Fibroblast of skin of left quadriceps (primary cell): ENCODE data around the gene MMUT.
"Not testable (repeated sequence)": the region's sequence is repeated elsewhere in the genome, so short reads cannot be mapped to it uniquely, and the experiment has no call there.

Experiments used
- DNase-seq, 2 experiments: peaks; one replicate each; pipeline ENCODE4 v3.0.0-alpha.2; 2013; ENCODE audit warnings: low read depth in 2 of 2

Gene MMUT

DNA sequence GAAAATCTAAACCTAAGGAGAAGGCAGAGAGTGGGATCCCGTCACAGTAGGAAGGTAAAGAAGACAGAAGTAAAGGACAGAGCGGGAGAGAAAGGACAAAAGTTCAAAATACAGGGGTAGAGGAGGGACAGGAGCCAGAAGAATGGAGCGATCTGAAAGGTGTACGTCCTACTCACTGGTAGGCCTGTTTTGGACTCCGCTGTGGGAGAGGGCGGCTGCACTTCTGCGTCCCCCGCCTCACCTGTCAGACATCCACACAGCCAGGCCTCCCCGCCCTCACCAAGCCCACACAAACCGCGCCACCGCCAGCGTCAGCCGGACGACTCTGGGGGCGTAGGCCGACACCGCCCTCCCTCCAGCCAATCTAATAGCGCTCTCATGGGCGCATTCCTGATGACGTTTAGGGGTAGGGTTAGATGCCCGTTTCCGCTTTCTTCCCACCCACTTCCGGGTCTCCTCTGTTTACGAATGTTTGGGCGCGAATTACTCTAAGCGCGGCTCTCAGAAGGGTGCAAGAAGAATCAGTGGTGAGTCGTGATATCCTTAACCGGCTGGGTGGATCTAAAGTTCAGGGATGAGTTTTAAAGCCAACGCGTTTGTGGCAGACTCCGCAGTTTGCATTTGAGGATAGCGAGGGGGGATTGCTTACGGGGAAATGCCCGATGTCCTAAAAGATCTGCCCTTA, at the start of gene MMUT, which contains the start of gene CENPQ:
MMUT (minus strand) TSS at position 327 of the 685 bp plus-strand sequence. CDS start 3,787 bp downstream, outside the sequence.
CENPQ (plus strand) TSS at position 444 of the 685 bp plus-strand sequence. CDS start 6,807 bp downstream, outside the sequence.
- peak; percentile 78 to 83 for DNase-seq

- DNase-seq = no peak
Observed at GRCh38 chr6:49509342-49509741, 46.3 kb upstream of the MMUT start.

DNA sequence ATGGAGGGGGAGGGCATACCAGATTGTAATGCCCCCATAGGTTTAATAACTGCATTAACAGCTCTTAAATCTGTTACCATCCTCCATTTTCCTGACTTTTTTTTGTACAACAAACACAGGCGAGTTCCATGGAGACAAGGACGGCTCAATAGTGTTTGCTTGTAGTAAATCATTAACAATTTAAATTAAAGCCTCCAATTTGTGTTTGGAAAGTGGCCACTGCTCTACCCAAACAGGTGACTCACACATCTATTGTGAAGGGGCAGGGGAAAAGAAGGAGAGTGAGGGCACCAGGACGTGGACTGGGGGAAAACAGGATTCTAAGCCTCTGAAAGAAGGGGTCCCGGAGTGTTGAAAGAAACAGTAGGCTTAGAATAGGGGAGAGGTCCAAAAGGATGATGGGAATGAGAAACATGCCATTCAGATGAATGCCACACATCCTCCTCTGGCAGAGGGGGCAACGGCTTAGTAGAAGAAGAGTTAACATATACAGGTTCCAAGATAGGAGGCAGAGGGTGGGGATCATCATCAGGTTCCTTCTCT, 43.6 kb upstream of the MMUT start:
- no peak for DNase-seq

- DNase-seq = no peak
Observed at GRCh38 chr6:49504666-49505065, 41.6 kb upstream of the MMUT start.

GRCh38 chr6:49499623-49500022, 36.6 kb upstream of the MMUT start, which contains the start of gene GLYATL3:
Gene GLYATL3 (plus strand): TSS chr6:49499923. CDS start chr6:49511991, 12,068 bp downstream.
- DNase-seq = no peak

DNA sequence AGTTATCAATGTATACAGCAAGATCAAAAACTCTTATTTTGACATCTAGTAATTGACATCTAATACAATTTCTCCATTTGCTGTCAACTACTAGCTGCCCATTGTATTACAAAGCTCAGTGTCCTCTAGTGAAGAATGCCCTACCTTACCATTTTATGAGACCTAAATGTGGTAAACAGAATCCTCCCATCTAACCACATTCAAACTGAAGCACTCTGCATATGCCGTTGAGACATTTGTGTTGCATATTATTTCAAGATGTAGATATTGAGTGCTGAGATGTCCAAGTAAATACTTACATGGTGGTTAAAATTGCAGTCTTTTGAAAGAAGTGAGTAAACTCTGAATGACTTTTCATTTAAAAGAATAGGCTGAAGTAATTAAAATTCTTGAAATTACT, 36.1 kb upstream of the MMUT start:
- no peak for DNase-seq

GRCh38 chr6:49497304-49497703, 34.3 kb upstream of the MMUT start:
- no peak for DNase-seq

GRCh38 chr6:49490633-49491032, 27.6 kb upstream of the MMUT start:
- no peak for DNase-seq

DNA sequence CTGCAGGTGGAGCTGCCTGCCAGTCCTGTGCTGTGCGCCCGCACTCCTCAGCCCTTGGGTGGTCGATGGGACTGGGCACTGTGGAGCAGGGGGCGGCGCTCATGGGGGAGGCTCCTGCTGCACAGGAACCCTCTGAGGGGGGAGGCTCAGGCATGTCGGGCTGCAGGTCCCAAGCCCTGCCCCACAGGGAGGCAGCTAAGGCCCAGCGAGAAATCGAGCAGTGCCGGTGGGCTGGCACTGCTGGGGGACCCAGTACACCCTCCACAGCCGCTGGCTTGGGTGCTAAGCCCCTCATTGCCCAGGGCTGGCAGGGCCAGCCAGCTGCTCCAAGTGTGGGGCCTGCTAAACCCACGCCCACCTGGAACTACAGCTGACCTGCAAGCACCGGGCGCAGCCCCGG, 20.3 kb upstream of the MMUT start:
- not testable (repeated sequence) for DNase-seq

DNA sequence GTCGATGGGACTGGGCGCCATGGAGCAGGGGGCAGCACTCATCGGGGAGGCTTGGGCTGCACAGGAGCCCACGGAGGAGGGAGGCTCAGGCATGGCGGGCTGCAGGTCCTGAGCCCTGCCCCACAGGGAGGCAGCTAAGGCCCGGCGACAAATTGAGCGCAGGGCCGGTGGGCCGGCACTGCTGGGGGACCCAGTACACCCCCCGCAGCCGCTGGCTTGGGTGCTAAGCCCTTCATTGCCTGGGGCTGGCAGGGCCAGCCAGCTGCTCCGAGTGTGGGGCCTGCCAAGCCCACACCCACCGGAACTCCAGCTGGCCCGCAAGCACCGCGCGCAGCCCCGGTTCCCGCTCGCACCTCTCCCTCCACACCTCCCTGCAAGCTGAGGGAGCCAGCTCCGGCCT, 18.8 kb upstream of the MMUT start:
- not testable (repeated sequence) for DNase-seq

GRCh38 chr6:49479308-49479970, 16.4 kb upstream of the MMUT start:
- no peak for DNase-seq

- DNase-seq = not testable (repeated sequence)
Observed at GRCh38 chr6:49476564-49476963, 13.5 kb upstream of the MMUT start.

- DNase-seq = no peak
Observed at GRCh38 chr6:49468042-49468441, 5.0 kb upstream of the MMUT start.

DNA sequence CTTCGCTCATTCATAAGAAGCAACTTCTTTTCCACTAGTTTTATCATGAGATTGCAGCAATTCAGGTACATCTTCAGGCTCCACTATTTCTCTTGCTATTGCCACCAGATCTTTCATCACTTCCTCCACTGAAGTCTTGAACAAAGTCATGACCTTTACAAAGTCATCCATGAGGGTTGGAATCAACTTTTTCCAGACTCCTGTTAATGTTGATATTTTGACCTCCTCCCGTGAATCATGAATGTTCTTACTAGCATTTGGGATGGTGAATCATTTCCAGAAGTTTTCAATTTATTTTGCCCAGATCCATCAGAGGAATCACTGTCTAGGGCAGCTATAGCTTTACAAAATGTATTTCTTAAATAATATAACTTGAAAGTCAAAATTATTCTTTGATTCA, 1.6 kb upstream of the MMUT start:
- no peak for DNase-seq

- DNase-seq = no peak
Observed at GRCh38 chr6:49463612-49463967, 537 bp upstream of the MMUT start.

GRCh38 chr6:49462599-49462926, 490 bp downstream of the MMUT start:
- DNase-seq = no peak

- no peak for DNase-seq
Observed at GRCh38 chr6:49462071-49462470, 982 bp downstream of the MMUT start.

- no peak for DNase-seq
Observed at GRCh38 chr6:49457771-49458170, 5.3 kb downstream of the MMUT start.

DNA sequence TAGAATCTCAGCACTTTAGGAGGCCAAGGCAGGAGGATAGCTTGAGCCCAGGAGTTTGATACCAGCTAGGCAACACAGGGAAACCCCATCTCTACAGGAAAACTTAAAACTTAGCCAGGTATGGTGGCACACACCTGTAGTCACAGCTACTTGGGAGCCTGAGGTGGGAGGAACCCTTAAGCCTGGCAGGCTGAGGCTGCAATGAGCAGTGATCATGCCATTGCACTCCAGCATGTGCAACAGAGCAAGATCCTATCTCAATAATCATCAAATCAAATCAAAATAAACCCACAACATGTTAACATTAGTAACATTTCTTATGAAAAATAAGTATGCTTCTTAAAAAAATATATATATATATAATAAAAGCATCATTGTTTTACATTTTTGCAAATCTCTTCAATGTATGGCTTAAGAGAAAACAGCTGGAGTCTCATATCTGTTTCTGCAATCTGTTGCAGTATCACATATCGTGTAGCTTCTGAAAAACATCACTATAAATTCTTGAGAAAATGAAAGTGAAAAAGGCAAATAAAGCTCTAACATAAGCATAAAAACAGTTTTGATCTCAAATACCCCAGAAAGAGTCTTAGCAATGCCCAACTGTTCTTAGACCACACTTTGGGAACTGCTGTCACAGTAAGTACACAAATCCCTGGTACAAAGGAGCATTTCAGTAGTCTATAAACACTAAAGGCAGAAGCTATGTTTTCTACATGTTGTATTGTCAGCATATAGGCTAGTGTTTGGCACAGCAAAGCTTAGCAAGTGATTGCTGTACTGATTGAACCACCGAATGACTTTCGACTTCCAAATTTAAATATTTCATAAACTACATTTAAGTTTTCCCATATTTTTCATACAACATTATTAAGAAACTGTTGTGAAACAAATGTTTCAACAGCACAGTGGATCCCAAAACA, 8.0 kb downstream of the MMUT start:
- DNase-seq = no peak

DNA sequence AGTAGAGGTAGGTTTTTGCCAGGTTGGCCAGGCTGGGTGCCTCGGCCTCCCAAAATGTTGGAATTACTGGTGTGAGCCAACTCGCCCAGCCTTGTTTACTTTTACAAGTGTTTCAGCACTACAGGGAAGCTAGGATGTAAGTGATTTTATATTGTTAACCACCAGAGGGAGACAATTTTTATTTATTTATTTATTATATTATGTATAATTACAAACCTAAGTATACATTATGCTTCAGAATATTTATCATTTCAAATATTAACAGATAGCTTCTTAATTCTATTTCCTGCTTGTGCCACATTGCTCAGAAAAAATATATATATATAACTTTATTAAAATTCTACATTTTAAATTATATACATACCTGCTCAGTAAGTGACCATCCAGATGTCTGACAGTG, 9.8 kb downstream of the MMUT start:
- no peak for DNase-seq

- no peak for DNase-seq
Observed at GRCh38 chr6:49430866-49431265, 32.2 kb downstream of the MMUT start.

DNA sequence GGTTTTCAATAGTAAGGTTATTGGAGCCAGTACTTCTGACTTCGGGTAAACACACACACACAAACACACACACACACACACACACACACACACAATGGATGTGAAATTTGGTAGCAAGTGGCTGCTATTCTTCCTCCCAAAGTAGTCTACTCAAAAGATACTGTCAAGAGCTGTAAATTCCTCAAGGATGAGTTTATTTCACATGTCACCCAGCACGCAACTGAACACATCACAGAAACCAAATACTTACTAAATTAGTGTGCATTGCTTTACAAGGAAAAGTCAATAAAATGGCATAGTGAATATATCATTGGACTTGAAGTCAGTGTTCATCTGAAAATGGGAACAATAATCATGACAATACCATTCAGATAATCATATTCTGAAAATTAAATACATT, 32.9 kb downstream of the MMUT start:
- DNase-seq = no peak
